Myocyte (in vitro differentiated cells): ENCODE measurements around the gene GPATCH3. TPM values are rescaled to one million over a fixed set of nuclear protein-coding genes. Genes with fewer than 3 reads are reported as not detected.
"Not testable (repeated sequence)": the region's sequence is repeated elsewhere in the genome, so short reads cannot be mapped to it uniquely, and the experiment has no call there.

Experiments used
- DNase-seq: peaks from one replicate; pipeline ENCODE4 v3.0.0-alpha.2; 2012; ENCODE audit warnings: low read depth
- total RNA-seq: library from RNA; depleted of rRNA; stranded (reverse); fragments of >200 nt; gene quantifications from 2 replicates; pipeline ENCODE4 v1.2.3, GENCODE V29; 2014

GPATCH3 gene
- total RNA-seq, 1 donor from 2014 or later, result 6.3 TPM

GRCh38 chr1:26848941-26849774, 51.1 kb downstream of the GPATCH3 start:
- peak; percentile 52 for DNase-seq

- DNase-seq, result no peak
These were observed 51.8 kb downstream of the GPATCH3 start for GRCh38 chr1:26848499-26848898.

- DNase-seq, result not testable (repeated sequence)
These were observed 52.4 kb downstream of the GPATCH3 start for GRCh38 chr1:26847826-26848225.

- no peak for DNase-seq
These were observed 55.7 kb downstream of the GPATCH3 start for GRCh38 chr1:26844424-26845196.

Other genes starting within 250 kb of the GPATCH3 start
- gene ARID1A, start 204.5 kb downstream of the GPATCH3 start, total RNA-seq, result 12.0 and 18.2 TPM in 2 replicates
- 18.0 and 18.6 TPM in 2 replicates for gene PIGV, start 112.5 kb downstream of the GPATCH3 start, total RNA-seq
- 11.8 and 11.9 TPM in 2 replicates for gene ZDHHC18, start 73.8 kb downstream of the GPATCH3 start, total RNA-seq
- gene SFN, start 37.3 kb downstream of the GPATCH3 start, total RNA-seq, result not detected in 2 replicates
- 12.0 and 14.2 TPM in 2 replicates for gene GPN2, start 10.2 kb downstream of the GPATCH3 start, total RNA-seq
- not detected in 2 replicates for gene NR0B2, start 13.5 kb upstream of the GPATCH3 start, total RNA-seq
- gene NUDC, start 21.3 kb upstream of the GPATCH3 start, total RNA-seq, result 35.7 and 43.0 TPM in 2 replicates
- not detected in 2 replicates for gene KDF1, start 60.0 kb upstream of the GPATCH3 start, total RNA-seq
- 4.7 and 5.4 TPM in 2 replicates for gene TRNP1, start 93.2 kb upstream of the GPATCH3 start, total RNA-seq
- 0.94 and 5.2 TPM in 2 replicates for gene TENT5B, start 112.4 kb upstream of the GPATCH3 start, total RNA-seq